HEK293T (cell line): ENCODE results near the gene ADPRS.

Source experiments
- CTCF ChIA-PET: fragments of 350-600 bp; formaldehyde crosslinking; extraction: SDS; loops from one replicate; lab custom pipeline; 2021; ENCODE audit warnings: antibody characterized with exemption, inconsistent platforms; lab: Yijun Ruan, JAX
- POLR2A ChIA-PET: fragments of 350-600 bp; formaldehyde crosslinking; extraction: SDS; loops from one replicate; lab custom pipeline; 2020; ENCODE audit warnings: antibody characterized with exemption, inconsistent platforms; lab: Yijun Ruan, JAX
- DNase-seq: peaks from one replicate; pipeline ENCODE4 v3.0.0; 2012; ENCODE audit warnings: mixed read lengths; ENCODE audit errors: extremely low spot score
- ARNT ChIP-seq: fragments of 450-650 bp; IDR thresholded peaks from 2 replicates; pipeline ENCODE4 v1.6.1; 2017; ENCODE audit warnings: mild to moderate bottlenecking
- BHLHE40 ChIP-seq: fragments of 450-650 bp; IDR thresholded peaks from 2 replicates; pipeline ENCODE4 v1.6.1; 2016; ENCODE audit warnings: mild to moderate bottlenecking, moderate library complexity, borderline replicate concordance
- CTBP1 ChIP-seq: fragments of 450-650 bp; IDR thresholded peaks from 2 replicates; pipeline ENCODE4 v1.6.1; 2016; ENCODE audit warnings: borderline replicate concordance
- ELF4 ChIP-seq: fragments of 450-650 bp; IDR thresholded peaks from 2 replicates; pipeline ENCODE4 v1.6.1; 2017; ENCODE audit warnings: antibody characterized with exemption
- FOXA1 ChIP-seq: fragments of 450-650 bp; IDR thresholded peaks from 2 replicates; pipeline ENCODE4 v1.6.1; 2016; ENCODE audit warnings: mild to moderate bottlenecking
- FOXK2 ChIP-seq: fragments of 450-650 bp; IDR thresholded peaks from 2 replicates; pipeline ENCODE4 v1.6.1; 2016; ENCODE audit warnings: mild to moderate bottlenecking
- FOXM1 ChIP-seq: fragments of 450-650 bp; IDR thresholded peaks from 2 replicates; pipeline ENCODE4 v1.6.1; 2017; ENCODE audit warnings: mild to moderate bottlenecking, borderline replicate concordance
- HDGF ChIP-seq: fragments of 450-650 bp; IDR thresholded peaks from 2 replicates; pipeline ENCODE4 v1.6.1; 2017; ENCODE audit warnings: antibody characterized with exemption, borderline replicate concordance
- L3MBTL2 ChIP-seq: fragments of 450-650 bp; conservative IDR thresholded peaks from 2 replicates; pipeline ENCODE4 v1.6.1; 2016; ENCODE audit warnings: mild to moderate bottlenecking
- LEF1 ChIP-seq: fragments of 450-650 bp; IDR thresholded peaks from 2 replicates; pipeline ENCODE4 v1.6.1; 2017; ENCODE audit warnings: mild to moderate bottlenecking, borderline replicate concordance
- NFRKB ChIP-seq: fragments of 450-650 bp; IDR thresholded peaks from 2 replicates; pipeline ENCODE4 v1.6.1; 2016; ENCODE audit warnings: mild to moderate bottlenecking, moderate library complexity
- SP1 ChIP-seq: fragments of 450-650 bp; IDR thresholded peaks from 2 replicates; pipeline ENCODE4 v1.6.1; 2017
- SUZ12 ChIP-seq: fragments of 450-650 bp; IDR thresholded peaks from 2 replicates; pipeline ENCODE4 v1.6.1; 2016; ENCODE audit warnings: mild to moderate bottlenecking
- TARDBP ChIP-seq: fragments of 450-650 bp; IDR thresholded peaks from 2 replicates; pipeline ENCODE4 v1.6.1; 2016
- ZNF384 ChIP-seq: fragments of 450-650 bp; IDR thresholded peaks from 2 replicates; pipeline ENCODE4 v1.6.1; 2016
- TF ChIP-seq, protein P1 (sequence below): fragments of 450-650 bp; IDR thresholded peaks from 2 replicates; pipeline ENCODE4 v1.6.1; 2016

The ADPRS gene

DNA sequence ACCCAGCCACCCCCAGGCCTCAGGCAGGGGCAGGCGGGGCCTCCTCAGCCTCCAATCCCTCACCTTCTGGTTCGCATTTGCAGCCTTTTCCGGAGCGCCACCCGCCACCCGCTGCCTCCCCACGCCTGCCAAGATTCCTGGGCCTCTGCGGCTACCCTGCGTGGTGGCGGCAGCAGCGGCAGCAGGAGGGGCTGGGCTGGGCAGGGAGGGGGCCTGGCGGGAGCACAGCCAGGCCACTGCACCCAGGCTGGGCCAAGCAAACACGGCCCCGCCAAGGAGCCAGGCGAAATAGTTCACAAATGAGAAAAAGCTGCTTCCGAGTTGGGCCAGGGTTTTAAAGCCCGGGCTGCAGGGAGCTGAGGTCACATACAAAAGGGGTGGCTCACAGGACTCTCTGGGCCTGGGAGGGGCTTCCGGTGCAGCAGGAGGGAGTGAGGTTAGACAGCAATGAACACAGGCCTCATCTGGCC, 26.5 kb downstream of the ADPRS start:
- TF ChIP-seq HDGF (no peak), CTBP1 (no peak)
- ChIA-PET CTCF (interaction anchor here (1.0 to 4.0 kb wide), 2 partner anchors 16 to 19 kb away, joined by 3 to 20 read pairs; no protein-coding TSS in a partner anchor), POLR2A (interaction anchor here (0.8 to 1.0 kb wide), 3 partner anchors 12 to 34 kb away, joined by 3 read pairs; partner anchors contain the start of gene TRAPPC3)
- DNase-seq: no peak

DNA sequence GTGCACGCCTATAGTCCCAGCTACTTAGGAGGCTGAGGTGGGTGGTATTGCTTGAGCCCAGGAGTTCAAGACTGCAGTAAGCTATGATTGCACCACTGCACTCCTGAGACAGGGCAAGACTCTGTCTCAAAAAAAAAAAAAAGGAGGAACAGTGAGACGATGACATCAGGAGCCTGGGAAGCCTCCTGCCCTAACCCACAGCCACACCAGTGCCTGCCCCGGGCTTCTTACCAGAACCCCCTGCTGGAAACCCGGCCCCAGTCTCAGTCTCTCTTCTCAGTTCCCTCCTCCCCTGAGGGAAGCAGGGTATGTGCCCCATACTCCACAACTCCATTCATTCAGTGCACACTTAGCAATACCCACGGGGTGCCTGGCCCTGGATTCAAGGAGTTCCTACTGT, 27.2 kb downstream of the ADPRS start:
- TF ChIP-seq FOXM1 (no peak), BHLHE40 (no peak), TARDBP (no peak), L3MBTL2 (no peak), LEF1 (no peak), ARNT (no peak), SP1 (no peak), NFRKB (no peak), FOXA1 (no peak), CTBP1 (no peak), SUZ12 (no peak), HDGF (no peak), ZNF384 (no peak), ELF4 (no peak), FOXK2 (no peak)
- TF ChIP-seq, protein P1, sequence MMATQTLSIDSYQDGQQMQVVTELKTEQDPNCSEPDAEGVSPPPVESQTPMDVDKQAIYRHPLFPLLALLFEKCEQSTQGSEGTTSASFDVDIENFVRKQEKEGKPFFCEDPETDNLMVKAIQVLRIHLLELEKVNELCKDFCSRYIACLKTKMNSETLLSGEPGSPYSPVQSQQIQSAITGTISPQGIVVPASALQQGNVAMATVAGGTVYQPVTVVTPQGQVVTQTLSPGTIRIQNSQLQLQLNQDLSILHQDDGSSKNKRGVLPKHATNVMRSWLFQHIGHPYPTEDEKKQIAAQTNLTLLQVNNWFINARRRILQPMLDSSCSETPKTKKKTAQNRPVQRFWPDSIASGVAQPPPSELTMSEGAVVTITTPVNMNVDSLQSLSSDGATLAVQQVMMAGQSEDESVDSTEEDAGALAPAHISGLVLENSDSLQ: no peak
- CTCF ChIA-PET: interaction anchor here (1.0 to 4.0 kb wide), 2 partner anchors 15 to 19 kb away, joined by 3 to 20 read pairs; no protein-coding TSS in a partner anchor
- no peak for DNase-seq
- POLR2A ChIA-PET: interaction anchor here (0.8 to 1.0 kb wide), 3 partner anchors 12 to 33 kb away, joined by 3 read pairs; partner anchors contain the start of gene TRAPPC3

DNA sequence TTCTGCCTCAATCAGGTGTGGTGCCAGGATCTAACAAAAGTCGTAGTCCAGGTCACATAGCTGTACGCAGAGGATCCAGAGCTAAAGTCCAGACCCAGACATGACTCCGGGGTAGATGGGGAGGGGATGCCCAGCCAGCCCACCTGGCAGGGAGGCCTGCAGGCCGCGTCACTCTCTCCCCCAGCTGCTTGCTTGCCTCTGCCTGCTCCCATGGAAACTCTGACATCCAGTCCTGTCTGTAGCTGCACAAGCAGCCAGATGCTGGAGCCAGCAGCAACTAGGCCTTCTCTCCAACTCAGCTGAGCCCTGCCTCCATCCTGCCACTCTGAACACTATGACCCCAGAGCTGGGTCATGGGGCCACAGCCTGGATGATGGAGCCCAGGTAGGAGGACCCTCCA, 28.2 kb downstream of the ADPRS start:
- DNase-seq: no peak
- ChIA-PET POLR2A (interaction anchor here (0.9 to 1.0 kb wide), 3 partner anchors 11 to 18 kb away, joined by 3 read pairs; no protein-coding TSS in a partner anchor), CTCF (interaction anchor here (4.0 kb wide), 1 partner anchor 18 kb away, joined by 20 read pairs; no protein-coding TSS in a partner anchor)
- TF ChIP-seq HDGF (no peak), NFRKB (no peak), ELF4 (no peak), BHLHE40 (no peak), L3MBTL2 (no peak), TARDBP (no peak), CTBP1 (no peak), FOXA1 (no peak), ZNF384 (no peak), SUZ12 (no peak), LEF1 (no peak), SP1 (no peak), ARNT (no peak)

DNA sequence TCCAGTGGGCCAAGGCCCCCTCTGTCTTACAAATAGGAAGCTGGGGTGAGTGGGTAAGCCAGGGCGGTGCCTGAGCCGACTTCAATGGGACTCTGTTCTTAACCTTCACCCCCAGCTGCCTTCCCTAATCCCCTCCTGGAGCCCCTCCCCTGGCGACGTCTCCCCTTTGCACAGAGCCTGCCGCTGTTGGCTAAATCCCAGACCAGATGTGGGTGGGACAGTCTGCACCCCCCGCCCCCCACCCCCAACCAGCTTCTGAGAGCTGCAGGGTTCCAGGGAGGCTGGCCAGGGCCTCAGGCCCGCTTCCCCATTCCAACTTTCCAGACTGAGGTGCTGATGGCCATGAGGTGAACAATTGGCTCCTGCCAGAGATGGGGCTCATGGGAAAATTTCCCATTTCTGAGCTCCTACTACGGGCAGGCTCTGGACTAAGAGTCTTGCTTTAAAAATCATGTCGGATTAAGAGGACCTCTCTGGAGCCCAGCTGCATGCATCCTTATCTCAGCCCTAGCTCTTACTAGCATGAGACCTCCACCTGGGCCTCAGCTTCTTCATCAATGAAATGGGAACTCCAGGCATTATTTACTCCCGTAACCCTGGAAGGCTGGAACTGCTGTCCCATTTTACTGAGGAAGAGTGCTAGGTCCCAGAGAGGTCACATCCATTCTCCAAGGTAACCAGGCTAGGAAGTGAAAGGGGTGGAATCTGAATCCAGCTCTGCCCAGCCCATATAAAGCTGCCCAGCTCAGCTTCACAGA, 29.9 kb downstream of the ADPRS start:
- CTCF ChIA-PET: interaction anchor here (0.6 to 4.0 kb wide), 4 partner anchors 16 to 319 kb away, joined by 4 to 20 read pairs (median 6); no protein-coding TSS in a partner anchor
- TF ChIP-seq CTBP1 (no peak), LEF1 (no peak), FOXK2 (no peak)
- DNase-seq: no peak
- POLR2A ChIA-PET: interaction anchor here (0.6 to 1.1 kb wide), 5 partner anchors 8 to 185 kb away, joined by 3 read pairs; no protein-coding TSS in a partner anchor

DNA sequence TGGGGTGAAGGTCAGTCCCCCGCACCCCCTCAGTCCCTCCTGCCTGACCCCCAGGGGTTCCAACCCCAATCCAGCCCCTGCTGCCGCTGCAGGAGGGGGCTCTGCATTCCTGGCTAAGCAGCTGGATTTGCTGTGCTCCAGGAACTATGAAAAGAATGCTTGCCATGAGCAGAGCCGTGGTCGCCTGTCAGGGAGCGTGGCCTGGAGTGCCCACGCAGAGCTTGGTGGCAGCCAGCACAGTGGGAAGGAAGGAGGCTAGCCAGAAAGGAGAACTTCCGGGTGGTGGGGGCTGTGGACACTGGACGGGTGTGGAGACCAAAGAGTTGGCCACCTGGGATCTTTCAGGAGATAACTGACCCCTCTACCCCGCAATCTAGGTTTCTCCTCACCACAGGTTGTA, 30.8 kb downstream of the ADPRS start:
- ChIA-PET POLR2A (interaction anchor here (0.8 to 0.9 kb wide), 2 partner anchors 9 to 29 kb away, joined by 3 read pairs; no protein-coding TSS in a partner anchor), CTCF (interaction anchor here (0.5 to 1.3 kb wide), 4 partner anchors 15 to 177 kb away, joined by 3 to 7 read pairs (median 4); no protein-coding TSS in a partner anchor)
- no peak for TF ChIP-seq BHLHE40
- no peak for TF ChIP-seq NFRKB
- TF ChIP-seq FOXA1: no peak
- TF ChIP-seq ARNT: no peak
- TF ChIP-seq SUZ12: no peak
- no peak for TF ChIP-seq SP1
- TF ChIP-seq FOXK2: no peak
- TF ChIP-seq FOXM1: no peak
- TF ChIP-seq LEF1: no peak
- no peak for TF ChIP-seq TARDBP
- TF ChIP-seq, protein P1: no peak
- TF ChIP-seq CTBP1: no peak
- no peak for TF ChIP-seq HDGF
- no peak for TF ChIP-seq L3MBTL2
- TF ChIP-seq ELF4: no peak
- no peak for TF ChIP-seq ZNF384
- no peak for DNase-seq
